Breast epithelium (tissue), 4 donors: ENCODE results near the gene POLR3H. TPM values are rescaled to one million over a fixed set of nuclear protein-coding genes. Genes with fewer than 3 reads are reported as not detected.

Experiments
- DNase-seq, 2 donors: peaks; one replicate each; pipeline ENCODE4 v3.0.0-alpha.2; 2019; ENCODE audit warnings: low spot score in 2 of 2
- H3K27ac ChIP-seq, 2 donors: fragments of 200-600 bp; sonication (generic) in 1 of 2; one replicate each; pipeline ENCODE4 v1.5.1; 2016 to 2019; ENCODE audit warnings: mild to moderate bottlenecking in 1 of 2
- H3K27me3 ChIP-seq, 2 donors: fragments of 200-600 bp; sonication (generic) in 1 of 2; one replicate each; pipeline versions ENCODE4 v1.5.1 to v1.6.0; 2017 to 2019; ENCODE audit warnings: control low read depth in 1 of 2, mild to moderate bottlenecking in 1 of 2
- H3K36me3 ChIP-seq: fragments of 200-600 bp; one replicate; pipeline ENCODE4 v1.5.1; 2019
- H3K4me1 ChIP-seq, 2 donors: fragments of 200-600 bp; sonication (generic); one replicate each; pipeline ENCODE4 v1.5.1; 2016 to 2019; ENCODE audit warnings: control low read depth in 1 of 2
- H3K4me3 ChIP-seq, 3 donors: fragments of 200-600 bp; sonication (generic); 1 replicate in 2 of 3; 2 replicates in 1 of 3; pipeline ENCODE4 v1.5.1; 2016 to 2019; ENCODE audit warnings: mild to moderate bottlenecking in 3 of 3, moderate library complexity in 2 of 3
- H3K9me3 ChIP-seq, 2 donors: fragments of 200-600 bp; sonication (generic) in 1 of 2; one replicate each; pipeline ENCODE4 v1.5.1; 2016 to 2019; ENCODE audit warnings: control low read depth in 1 of 2
- CTCF ChIP-seq, 3 donors: fragments of 450-650 bp; IDR thresholded peaks; one replicate each; pipeline ENCODE4 v1.5.1; 2016 to 2017; ENCODE audit warnings: antibody characterized with exemption in 3 of 3, mild to moderate bottlenecking in 3 of 3, moderate library complexity in 3 of 3
- POLR2A ChIP-seq: fragments of 450-650 bp; IDR thresholded peaks from one replicate; pipeline ENCODE4 v1.6.1; 2016; ENCODE audit warnings: antibody characterized with exemption, mild to moderate bottlenecking, moderate library complexity
- POLR2AphosphoS5 ChIP-seq, 3 donors: sonication (generic); formaldehyde crosslinking; IDR thresholded peaks; one replicate each; pipeline ENCODE4 v1.6.1; 2017; ENCODE audit warnings: antibody characterized with exemption in 3 of 3
- intact Hi-C: fragments of 100-400 bp; cut with DNase I; formaldehyde crosslinking; loops from one replicate; pipeline ENCODE4 v1.15.1; 2023; ENCODE audit warnings: low total_unique reads
- total RNA-seq, 3 donors: library from RNA; depleted of rRNA; stranded (reverse); fragments of >200 nt; gene quantifications; one replicate each; pipeline ENCODE4 v1.1.0, GENCODE V29; 2016

POLR3H gene
- total RNA-seq, 3 donors from 2014 or later = 18.2 to 26.5 (median 20.2) TPM

DNA sequence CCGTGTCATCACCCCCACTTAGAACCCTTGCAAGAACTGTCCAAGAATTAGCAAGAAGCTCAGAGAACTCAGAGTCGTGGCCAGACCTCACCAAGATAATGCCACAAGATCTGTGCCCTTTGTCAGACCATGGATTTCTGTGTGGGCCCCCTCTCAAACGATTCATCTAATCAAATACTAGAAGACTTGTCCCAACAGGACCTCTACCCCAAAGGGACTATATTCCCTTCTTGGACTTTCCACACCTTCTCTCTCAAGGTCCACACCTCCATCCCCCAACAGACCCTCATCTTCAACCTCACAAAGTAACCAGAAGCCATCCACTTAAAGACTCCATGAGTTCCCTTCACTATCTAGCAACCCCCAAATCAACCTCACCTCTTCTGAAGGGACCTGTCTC, 2.8 kb downstream of the POLR3H start:
- TF ChIP-seq POLR2AphosphoS5 (IDR thresholded peaks at IDR 0.05) (no peak), CTCF (IDR thresholded peaks at IDR 0.05) (no peak), POLR2A (no peak)
- Histone ChIP-seq H3K27me3 (no peaks in the 10 kb centered on the region), H3K36me3 (no peaks in the 10 kb centered on the region), H3K4me3 (no peak overlapping the region), H3K4me1 (peaks cover 0 to 12% of the 10 kb centered on the region in 2 donors), H3K9me3 (no peaks in the 10 kb centered on the region), H3K27ac (peak overlapping the region in 1 of 2 donors; percentile 22)
- DNase-seq = no peak
- intact Hi-C loops = no loop called here

DNA sequence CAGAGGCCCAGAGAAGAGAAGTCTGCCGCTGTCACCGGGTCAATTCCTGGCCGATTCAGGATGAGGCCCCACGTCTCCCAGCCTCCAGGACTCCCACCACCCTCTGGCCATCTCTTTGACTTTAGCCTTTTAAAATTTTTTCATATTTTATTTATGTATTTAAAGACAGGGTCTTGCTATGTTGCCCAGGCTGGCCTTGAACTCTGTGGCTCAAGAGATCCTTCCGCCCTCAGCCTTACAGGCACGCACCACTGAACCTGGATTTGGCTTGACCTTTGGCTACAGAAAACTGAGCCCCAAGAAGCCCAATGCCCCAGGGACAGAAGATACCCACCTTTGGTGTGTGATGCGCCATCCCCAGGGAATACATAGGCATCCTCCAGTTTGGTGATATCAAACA, 3.9 kb downstream of the POLR3H start:
- Histone ChIP-seq H3K27ac (no peak overlapping the region), H3K4me1 (peaks cover 0 to 12% of the 10 kb centered on the region in 2 donors), H3K36me3 (no peaks in the 10 kb centered on the region), H3K4me3 (no peak overlapping the region), H3K9me3 (no peaks in the 10 kb centered on the region), H3K27me3 (no peaks in the 10 kb centered on the region)
- TF ChIP-seq POLR2AphosphoS5 (IDR thresholded peaks at IDR 0.05) (no peak), POLR2A (no peak), CTCF (IDR thresholded peaks at IDR 0.05) (no peak)
- intact Hi-C loops = no loop called here
- no peak for DNase-seq

GRCh38 chr22:41540006-41540315, 4.3 kb downstream of the POLR3H start:
- no peak for DNase-seq
- no peaks in the 10 kb centered on the region for H3K27me3 ChIP-seq
- no peak for TF ChIP-seq POLR2A
- intact Hi-C loops = no loop called here
- H3K4me1 ChIP-seq = peaks cover 0 to 12% of the 10 kb centered on the region in 2 donors
- H3K36me3 ChIP-seq = no peaks in the 10 kb centered on the region
- H3K9me3 ChIP-seq = no peaks in the 10 kb centered on the region
- no peak overlapping the region for H3K4me3 ChIP-seq
- no peak overlapping the region for H3K27ac ChIP-seq

DNA sequence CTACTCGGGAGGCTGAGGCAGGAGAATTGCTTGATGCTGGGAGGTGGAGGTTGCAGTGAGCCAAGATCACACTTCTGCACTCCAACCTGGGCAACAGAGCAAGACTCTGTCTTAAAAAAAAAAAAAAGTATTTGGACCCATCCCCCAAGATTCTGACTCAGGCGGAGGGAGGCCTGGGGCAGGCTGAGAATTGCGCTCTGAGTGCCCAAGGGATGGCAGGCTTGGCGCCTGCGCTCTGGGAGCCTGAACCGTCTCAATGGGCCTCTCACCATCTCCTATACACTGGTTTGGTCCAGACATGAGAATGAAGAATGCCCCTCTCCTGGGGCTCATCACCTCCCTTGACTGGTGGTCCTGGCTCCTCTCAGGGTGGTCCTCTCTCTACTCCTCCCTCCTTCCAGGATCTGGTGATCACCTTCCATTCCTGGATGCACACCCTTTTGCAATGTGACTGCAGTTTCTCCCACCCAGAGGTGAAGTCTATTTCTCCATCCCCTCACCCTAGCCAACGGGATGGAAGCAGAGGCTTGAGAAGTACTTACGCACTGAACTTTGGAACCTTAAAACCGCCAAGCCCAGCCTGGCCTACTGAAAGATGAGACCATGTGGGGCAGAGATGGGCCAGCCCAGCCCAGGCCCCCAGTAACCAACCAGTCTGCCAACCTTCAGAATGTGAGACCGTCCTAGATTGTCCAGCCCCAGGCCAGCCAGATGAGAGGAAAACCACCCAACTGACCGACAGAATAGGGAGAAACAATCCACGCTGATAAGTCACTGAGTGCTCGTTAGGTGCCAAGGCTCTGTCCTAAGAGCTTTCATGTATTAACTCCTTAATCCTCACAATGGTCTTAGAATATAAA, 4.9 kb downstream of the POLR3H start:
- intact Hi-C loops = no loop called here
- no peak for DNase-seq
- Histone ChIP-seq H3K27me3 (no peaks in the 10 kb centered on the region), H3K9me3 (no peaks in the 10 kb centered on the region), H3K4me1 (peaks cover 0 to 12% of the 10 kb centered on the region in 2 donors), H3K27ac (no peak overlapping the region), H3K4me3 (no peak overlapping the region), H3K36me3 (no peaks in the 10 kb centered on the region)
- TF ChIP-seq CTCF (IDR thresholded peaks at IDR 0.05) (no peak), POLR2A (no peak), POLR2AphosphoS5 (IDR thresholded peaks at IDR 0.05) (no peak)

DNA sequence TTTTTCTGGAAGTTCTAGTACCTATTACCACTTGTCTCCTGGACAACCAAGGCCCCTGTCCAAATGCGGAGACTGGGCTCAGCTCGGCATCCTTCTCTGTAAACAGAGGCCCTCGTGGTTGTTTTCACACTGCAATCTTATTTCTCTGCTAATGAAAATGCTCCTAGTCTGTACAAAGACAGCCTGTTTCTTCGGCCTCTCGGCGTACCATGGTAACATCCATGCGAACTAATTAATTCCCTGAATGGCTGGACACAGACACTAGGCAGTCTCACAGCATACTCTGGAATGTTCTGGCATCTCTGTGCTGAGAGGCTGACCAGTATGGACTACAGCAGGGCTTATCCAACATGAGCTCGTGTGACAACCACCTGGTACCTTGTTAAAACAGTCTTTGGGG, 5.7 kb downstream of the POLR3H start:
- intact Hi-C loops = no loop called here
- TF ChIP-seq POLR2A = no peak
- no peak for TF ChIP-seq CTCF (IDR thresholded peaks at IDR 0.05)
- no peak for TF ChIP-seq POLR2AphosphoS5 (IDR thresholded peaks at IDR 0.05)
- no peak overlapping the region for H3K27ac ChIP-seq
- H3K27me3 ChIP-seq = no peaks in the 10 kb centered on the region
- no peaks in the 10 kb centered on the region for H3K36me3 ChIP-seq
- H3K9me3 ChIP-seq = no peaks in the 10 kb centered on the region
- DNase-seq = no peak
- no peak overlapping the region for H3K4me3 ChIP-seq
- H3K4me1 ChIP-seq = peaks cover 0 to 12% of the 10 kb centered on the region in 2 donors
